ENCODE measurements around the gene IL17C.
A peak's percentile ranks its signal among the peaks of the same experiment; 100 is the strongest.

Gene IL17C

DNA sequence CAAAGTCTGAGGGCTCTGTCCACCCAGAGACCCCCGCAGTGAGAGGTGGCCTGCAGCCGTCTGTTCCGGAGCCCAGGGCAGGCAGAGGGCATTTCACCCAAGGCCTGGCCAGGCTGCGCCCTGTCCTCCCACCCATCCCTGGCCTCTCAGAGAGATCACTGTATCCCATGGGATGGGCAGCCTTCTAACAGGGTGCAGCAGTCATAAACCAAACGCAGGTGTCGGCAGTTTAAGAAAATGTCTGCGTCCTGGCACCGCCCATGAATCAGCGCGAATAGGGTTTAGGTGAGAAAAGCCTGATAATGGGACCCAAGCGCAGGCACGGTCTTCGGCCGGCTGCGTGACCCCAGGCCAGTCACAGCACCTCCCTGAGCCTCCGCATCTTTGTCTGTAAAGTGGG lies 7.1 kb downstream of the IL17C start:
- DNase-seq (ENCODE audit: low read depth, low spot score) = no peak

DNA sequence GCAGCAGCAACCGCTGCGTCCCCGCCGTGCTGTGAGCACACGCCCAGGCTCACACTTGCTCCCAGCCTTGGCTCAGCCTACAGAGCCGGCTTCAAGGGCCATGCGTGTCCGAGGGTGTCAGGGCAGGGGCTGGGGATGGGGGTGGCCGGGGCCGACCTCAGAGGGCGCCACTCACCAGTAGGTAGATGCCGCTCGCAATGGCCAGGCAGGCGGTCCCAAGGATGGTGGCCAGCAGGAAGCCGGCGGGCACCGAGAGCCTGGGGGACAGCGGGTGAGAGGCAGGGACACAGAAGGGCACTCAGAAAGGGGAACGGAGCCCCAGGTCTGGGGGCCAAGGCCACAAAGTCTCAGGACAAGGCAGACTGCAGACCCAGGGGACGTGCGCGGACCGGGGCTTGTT lies 7.6 kb downstream of the IL17C start:
- DNase-seq (ENCODE audit: low read depth, low spot score) = no peak

GRCh38 chr16:88646345-88647034 lies 8.1 kb downstream of the IL17C start:
- no peak for DNase-seq (ENCODE audit: low read depth, low spot score)

DNA sequence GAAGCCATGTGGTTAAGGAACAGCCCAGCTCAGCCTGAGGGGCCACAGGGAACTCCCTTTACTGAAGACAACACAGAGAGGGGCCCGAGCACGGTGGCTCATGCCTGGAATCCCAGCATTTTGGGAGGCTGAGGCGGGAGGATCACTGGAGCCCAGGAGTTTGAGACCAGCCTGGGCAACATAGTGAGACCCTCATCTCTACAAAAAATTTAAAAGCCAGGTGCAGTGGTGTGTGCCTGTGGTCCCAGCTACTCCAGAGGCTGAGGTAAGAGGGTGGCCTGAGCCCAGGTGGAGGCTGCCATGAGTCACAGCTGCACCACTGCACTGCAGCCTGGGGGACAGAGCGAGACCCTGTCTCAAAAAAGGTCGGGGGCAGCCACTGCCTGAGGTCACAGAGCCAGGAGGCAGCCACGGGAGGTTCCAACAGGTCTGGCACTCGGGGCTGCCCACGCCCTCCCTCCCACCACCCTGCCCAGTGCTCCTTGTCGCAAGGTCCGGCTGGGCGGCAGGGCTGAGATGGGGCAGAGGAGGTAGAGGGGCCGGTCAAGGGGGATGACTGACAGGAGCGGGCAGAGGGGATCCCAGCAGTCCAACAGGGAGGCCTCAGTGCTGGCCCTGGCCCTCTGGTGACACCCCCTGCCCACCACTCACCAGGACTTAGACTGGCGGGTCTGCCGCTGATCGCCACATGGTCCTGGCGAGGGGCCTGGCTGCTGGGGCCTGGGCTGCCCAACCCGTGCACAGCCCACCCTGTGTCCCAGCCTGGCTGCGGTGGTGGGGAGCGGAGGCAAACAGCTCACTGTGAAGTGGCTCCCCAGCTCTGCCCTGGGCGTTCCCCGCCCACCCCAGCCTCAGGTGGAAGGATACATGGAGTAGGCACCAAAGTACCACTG lies 9.1 kb downstream of the IL17C start:
- DNase-seq (ENCODE audit: low read depth, low spot score) = no peak

- DNase-seq (ENCODE audit: low read depth, low spot score) = no peak
These were observed 11.0 kb downstream of the IL17C start for GRCh38 chr16:88649195-88649923.

DNA sequence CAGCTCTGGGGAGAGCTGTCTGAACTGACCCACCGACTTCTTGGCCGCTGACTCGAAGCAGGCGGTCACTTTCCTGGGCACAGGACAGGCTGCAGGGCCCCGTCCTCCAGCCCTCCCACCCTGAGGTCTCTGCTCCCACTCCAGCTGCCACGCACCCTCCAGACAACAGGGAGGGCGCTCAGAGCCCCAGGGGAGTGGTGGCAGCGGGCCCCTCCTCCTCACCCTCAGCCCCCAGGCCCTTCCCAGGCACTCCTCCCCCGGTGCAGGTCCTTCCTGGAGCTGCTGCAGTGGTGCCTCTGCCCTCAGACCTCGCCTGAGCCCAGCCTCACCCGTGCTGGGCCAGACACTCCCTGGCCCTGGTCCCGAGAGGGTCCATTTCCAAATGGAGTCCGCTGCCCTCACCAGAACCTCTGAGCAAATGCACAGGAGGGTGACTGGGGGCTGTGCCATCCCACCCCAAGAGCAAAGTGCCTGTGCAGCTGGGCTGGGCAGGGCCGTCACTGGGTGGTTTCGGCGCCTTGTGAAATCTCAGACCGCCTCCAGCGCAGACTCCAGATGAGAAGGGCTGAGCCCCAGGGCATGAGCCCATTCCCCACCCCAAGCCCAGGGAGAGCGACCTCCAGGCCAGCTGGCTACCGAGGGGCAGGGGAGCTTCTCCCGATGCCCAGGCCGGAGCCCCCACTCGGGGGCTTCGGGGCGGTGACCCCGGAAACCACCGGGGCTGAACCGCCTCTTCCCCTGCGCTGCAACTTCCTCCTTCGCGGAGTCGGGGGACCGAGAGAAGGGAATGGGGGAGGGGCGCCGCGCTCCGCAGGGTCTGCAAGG lies 11.8 kb downstream of the IL17C start:
- peak; percentile 53 for DNase-seq (ENCODE audit: low read depth, low spot score)

GRCh38 chr16:88650749-88651275 lies 12.4 kb downstream of the IL17C start, which contains the start of gene CYBA:
Gene CYBA (minus strand): TSS chr16:88651053. CDS start chr16:88651013, 40 bp downstream.
- peak; percentile 76 for DNase-seq (ENCODE audit: low read depth, low spot score)

DNA sequence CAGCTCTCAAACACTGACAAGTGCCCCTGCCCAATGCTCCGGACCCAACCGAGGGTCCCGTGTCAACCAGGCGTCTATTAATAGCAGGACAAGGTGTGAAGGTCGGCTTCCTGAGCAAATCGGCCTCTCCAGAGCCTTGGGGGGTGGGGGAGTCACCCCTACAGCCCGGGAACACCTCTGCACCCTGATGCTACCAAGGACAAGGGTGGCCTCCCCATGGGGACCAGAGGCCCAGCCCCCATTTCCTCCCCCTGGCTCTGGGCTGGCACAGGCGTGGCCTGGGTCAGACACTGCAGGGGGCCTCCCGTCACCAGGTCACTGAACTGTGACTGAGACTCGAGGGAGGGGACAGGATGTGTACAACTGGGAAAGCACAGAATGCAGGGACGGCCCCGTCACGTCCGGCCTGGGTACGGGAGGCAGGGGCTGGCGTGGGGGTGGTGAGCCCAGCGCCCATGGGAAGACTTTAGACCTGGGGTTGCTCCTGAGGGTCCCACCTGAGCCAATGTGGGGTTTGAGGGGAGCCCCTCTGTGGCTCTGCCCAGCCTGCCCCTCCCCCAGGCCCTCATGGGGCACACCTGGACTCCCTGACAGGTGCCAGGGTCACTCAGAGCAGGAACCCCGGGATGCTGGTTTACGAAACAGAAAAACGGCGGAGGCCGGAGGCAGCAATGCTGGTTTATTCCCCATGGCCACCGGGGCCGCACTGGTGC lies 13.1 kb downstream of the IL17C start:
- peak; percentile 25 for DNase-seq (ENCODE audit: low read depth, low spot score)

DNA sequence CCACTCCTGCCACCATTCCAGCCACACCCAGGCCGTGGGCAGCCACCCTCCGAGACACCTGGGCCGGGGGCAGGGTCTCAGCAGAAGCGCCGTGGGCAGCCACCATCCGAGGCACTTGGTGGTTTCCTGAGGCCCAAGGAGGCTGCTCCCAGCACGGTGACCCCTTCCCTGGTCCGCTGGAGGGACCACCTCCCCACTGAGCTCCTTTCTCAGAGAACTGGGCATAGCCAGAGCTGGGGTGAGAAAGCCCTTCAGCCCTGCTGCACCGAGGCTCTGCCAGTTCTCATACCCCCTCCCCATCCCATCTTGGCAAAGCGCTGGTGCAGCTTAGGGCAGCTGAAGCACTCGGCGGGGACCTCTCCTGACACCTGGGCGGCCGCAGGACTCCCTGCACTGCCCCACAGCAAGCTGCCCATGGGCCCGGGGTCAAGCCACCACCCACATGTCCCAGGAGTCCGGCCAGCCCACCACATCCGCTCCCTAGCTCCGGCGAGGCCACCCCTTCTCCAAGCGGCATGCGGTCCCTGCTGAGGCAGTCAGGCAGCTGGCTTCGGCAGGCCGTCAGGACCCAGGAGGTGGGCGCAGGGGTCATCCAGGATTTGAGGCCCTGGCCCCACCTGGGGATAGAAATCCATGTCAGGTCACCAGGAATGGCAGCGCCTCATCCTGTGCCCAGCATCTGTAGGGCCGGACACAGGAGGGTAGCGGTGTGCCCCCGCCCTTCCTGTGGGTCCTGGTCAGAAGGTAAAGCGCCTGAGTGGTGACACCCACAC lies 13.8 kb downstream of the IL17C start:
- no peak for DNase-seq (ENCODE audit: low read depth, low spot score)

- DNase-seq (ENCODE audit: low read depth, low spot score) = no peak
These were observed 14.3 kb downstream of the IL17C start for GRCh38 chr16:88652762-88653063.

DNA sequence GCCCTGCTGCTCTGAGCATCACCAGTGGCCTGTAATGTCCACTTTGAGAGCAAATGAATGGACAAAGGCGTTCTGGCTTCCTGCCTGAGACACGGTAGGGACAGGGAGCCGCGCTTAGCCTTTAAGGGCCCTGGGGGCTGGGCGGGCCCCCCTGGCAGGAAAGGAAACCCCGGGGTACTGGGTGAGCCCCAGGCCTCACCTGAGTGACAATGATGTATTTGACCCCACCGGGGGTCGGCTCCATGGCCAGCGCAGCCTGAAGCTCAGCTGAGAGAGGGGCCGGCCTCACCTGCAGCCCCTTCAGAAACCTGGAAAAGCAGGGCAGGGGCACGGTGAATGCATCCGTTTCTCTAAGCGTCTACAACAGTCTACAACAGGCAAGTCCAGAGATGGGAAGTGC lies 14.7 kb downstream of the IL17C start:
- DNase-seq (ENCODE audit: low read depth, low spot score) = no peak

DNA sequence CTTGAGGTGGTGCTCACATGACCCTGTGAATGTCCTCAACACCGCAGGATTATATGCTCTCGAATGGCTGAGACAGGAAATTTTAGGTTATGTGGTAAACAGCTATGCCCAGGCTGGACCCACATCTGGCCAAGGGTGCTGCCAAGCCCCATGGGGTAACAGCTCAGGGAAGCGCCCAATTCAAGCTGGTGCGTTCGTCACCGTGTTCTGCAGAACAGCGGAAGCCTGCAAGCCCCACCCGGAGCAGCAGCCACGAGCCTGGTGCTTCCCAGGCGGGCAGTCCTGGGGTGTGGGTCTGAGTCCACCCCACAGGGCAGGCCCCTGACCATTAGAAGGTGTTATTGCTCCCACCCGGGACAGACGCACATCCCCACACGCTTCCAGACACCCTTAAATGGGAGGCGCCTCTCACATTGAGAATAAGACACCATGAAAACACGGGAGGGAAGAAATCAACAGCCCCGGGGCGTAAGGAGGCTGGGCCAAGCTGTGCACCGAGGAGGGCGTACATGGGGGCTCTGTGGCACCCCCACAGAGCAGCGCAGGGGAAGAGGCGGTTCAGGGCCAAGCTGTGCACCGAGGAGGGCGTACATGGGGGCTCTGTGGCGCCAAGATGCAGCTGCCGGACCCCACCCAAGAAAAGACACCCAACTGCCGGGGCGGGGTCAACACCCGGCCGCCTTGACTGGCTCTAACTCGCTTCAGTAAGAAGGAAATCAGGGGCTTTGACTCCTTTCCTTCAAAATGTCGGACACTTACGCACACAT lies 15.4 kb downstream of the IL17C start:
- DNase-seq (ENCODE audit: low read depth, low spot score) = no peak

DNA sequence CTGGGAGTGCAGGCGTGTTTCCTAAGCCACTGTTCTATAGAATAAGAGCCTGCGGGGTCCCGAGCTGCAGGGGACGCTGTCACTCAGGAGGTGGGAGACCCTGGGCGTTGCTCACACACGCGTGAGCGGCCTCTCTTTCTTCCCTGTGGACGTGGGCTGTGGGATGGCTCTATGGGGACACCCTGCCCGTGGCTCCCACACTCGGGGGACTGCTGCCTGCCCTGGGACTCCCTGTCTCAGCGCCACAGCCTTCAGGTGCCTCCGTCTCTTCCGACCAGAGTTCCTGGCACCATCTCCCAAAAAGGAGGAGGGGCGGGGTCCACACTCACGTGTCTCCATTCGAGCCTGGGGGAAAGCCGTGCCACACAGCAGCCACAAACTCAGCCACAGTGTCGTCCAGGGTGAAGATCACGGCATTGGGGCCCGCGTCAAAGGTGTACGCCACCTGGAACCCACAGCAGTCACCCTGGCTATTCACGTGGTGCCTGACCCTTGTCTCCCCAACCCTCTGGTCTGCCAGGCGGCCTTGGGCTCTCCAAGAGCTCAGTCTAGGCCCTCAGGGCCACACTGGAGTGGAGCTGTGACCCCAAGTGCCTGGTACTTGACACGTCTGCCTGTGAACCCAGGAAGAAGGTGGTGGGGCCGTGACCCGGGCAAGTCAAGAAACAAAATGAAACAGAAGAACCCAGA lies 16.1 kb downstream of the IL17C start:
- no peak for DNase-seq (ENCODE audit: low read depth, low spot score)

DNA sequence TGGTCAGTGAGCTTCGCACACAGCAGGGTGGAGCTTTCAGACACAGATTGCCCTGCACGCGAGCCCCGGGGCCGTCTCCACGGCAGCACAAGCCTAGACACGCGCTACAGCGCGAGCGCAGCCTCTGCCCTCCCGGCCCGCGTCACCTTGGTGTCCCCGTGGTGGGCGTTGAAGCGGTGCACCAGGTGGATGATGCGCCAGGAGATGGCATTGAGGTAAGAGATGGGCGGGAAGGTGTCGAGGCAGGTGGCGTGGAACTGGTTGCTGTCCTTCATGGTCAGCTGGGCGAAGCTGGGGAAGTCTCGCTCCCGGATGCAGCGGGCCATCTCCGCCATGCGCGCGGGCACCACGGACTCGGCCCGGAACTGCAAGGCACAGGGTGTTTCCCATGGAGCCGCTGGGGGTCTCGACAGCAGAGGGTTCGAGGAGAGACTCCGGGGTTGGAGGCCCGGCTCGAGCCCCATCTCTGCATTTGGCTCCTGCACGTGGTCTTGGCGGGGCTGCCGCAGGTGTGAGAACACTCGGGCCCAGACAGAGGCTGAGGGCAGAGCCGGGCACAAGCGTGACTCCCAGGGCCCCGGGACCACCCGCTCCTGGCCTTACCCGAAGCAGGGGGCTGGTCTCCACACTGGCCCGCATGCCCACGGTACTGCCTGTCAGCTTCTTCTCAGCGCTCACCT lies 16.8 kb downstream of the IL17C start:
- DNase-seq (ENCODE audit: low read depth, low spot score) = no peak

DNA sequence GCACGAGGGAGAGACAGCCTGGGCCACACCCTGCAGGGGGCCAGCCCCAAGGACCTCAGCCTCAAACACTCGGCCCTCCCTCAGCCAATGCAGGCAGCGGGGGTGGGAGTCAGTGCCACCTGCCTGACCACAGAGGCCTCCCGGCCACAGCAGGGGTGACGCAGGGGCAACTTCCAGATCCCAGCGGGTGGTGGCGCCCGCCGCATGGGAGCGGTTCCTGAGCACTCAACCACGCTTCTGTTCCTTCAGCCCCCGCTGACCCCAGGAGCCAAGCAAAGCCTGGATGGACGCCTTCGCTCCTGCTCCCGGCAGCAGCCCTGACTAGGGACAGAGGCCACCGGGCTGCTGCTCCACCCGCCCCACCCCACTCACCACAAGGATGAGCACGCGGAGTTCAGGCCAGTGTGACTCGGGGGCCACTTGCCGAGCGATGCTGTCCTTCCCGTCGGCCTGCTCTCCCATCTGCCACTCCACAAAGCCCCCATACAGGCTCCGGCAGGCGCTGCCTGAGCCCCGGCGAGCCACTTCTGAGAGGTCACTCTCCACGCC lies 17.4 kb downstream of the IL17C start:
- no peak for DNase-seq (ENCODE audit: low read depth, low spot score)

DNA sequence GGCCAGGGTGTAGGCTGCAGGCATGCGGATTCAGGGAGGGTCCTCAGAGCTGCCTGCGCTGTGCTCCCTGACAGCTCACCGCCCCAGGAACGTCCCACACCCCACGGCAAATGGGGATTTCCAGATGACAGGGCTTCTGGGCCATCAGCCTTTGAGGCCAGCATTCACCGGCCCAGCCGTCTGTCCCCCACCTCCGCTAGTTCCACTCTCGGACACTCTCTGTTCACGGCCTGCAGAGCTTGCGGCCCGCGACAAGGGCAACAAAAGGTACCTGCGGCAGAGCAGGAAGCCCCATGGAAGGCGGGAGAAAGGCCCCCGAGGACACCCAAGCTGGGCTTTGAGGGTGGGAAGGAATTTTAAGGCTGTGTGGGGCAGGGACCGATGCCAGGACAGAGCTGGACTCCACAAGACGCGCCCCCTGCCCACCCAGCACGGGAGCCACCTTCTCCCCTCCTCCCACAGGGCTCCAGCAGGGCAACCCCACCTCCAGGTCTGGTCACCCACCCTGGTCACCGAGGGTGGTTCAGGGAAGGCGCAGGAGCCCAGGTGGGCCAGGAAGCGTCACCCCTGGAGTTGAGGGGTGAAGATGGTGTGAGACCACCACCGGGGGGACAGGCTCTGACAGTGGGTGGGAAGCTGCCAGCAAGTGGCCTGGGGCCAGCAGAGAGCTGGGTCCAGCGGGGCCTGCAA lies 18.1 kb downstream of the IL17C start:
- no peak for DNase-seq (ENCODE audit: low read depth, low spot score)

GRCh38 chr16:88657371-88657770 lies 19.0 kb downstream of the IL17C start:
- no peak for DNase-seq (ENCODE audit: low read depth, low spot score)

All from astrocyte of the hippocampus (primary cell).